Esophagus mucosa (tissue), 1 donor: ENCODE data around the gene RABGGTA. TPM values are rescaled to one million over a fixed set of nuclear protein-coding genes. Genes with fewer than 3 reads are reported as not detected.

ENCODE experiments used
- total RNA-seq: library from RNA; stranded (reverse); gene quantifications from one replicate; pipeline ENCODE4 v1.2.4, GENCODE V29; 2023
- donor health status: DM: yes; HTN: yes; CAD: no.

The RABGGTA gene
- total RNA-seq, 1 donor from 2014 or later, result 91.5 TPM

Other genes starting within 250 kb of the RABGGTA start
- 0.48 TPM for gene CARMIL3, start 219.6 kb downstream of the RABGGTA start, total RNA-seq
- not detected for gene CPNE6, start 200.0 kb downstream of the RABGGTA start, total RNA-seq
- gene PCK2, start 177.3 kb downstream of the RABGGTA start, total RNA-seq, result 44.4 TPM
- gene DCAF11, start 156.8 kb downstream of the RABGGTA start, total RNA-seq, result 48.2 TPM
- gene NRL, start 156.6 kb downstream of the RABGGTA start, total RNA-seq, result 1.1 TPM
- 0.60 TPM for gene FITM1, start 140.9 kb downstream of the RABGGTA start, total RNA-seq
- gene PSME1, start 135.4 kb downstream of the RABGGTA start, total RNA-seq, result 123 TPM
- gene EMC9, start 130.0 kb downstream of the RABGGTA start, total RNA-seq, result 19.1 TPM
- 116 TPM for gene PSME2, start 125.0 kb downstream of the RABGGTA start, total RNA-seq
- gene RNF31, start 124.1 kb downstream of the RABGGTA start, total RNA-seq, result 39.7 TPM
- gene IRF9, start 110.3 kb downstream of the RABGGTA start, total RNA-seq, result 44.2 TPM
- 5.4 TPM for gene REC8, start 99.5 kb downstream of the RABGGTA start, total RNA-seq
- 44.6 TPM for gene IPO4, start 82.8 kb downstream of the RABGGTA start, total RNA-seq
- 30.3 TPM for gene TM9SF1, start 76.2 kb downstream of the RABGGTA start, total RNA-seq
- not detected for gene TSSK4, start 65.9 kb downstream of the RABGGTA start, total RNA-seq
- gene CHMP4A, start 58.1 kb downstream of the RABGGTA start, total RNA-seq, result 49.0 TPM
- gene MDP1, start 55.5 kb downstream of the RABGGTA start, total RNA-seq, result 9.5 TPM
- gene NEDD8, start 39.2 kb downstream of the RABGGTA start, total RNA-seq, result 131 TPM
- 38.9 TPM for gene GMPR2, start 38.7 kb downstream of the RABGGTA start, total RNA-seq
- gene TINF2, start 29.0 kb downstream of the RABGGTA start, total RNA-seq, result 97.0 TPM
- gene TGM1, start 8.4 kb downstream of the RABGGTA start, total RNA-seq, result 1,652 TPM
- gene DHRS1, start 28.2 kb upstream of the RABGGTA start, total RNA-seq, result 110 TPM
- 20.5 TPM for gene NOP9, start 28.3 kb upstream of the RABGGTA start, total RNA-seq
- 27.4 TPM for gene CIDEB, start 36.4 kb upstream of the RABGGTA start, total RNA-seq
- gene LTB4R2, start 38.5 kb upstream of the RABGGTA start, total RNA-seq, result 82.9 TPM
- 94.9 TPM for gene LTB4R, start 39.9 kb upstream of the RABGGTA start, total RNA-seq
- gene ADCY4, start 63.5 kb upstream of the RABGGTA start, total RNA-seq, result 4.5 TPM
- 10.5 TPM for gene RIPK3, start 68.4 kb upstream of the RABGGTA start, total RNA-seq
- 3.4 TPM for gene NFATC4, start 96.6 kb upstream of the RABGGTA start, total RNA-seq
- 6.1 TPM for gene NYNRIN, start 127.4 kb upstream of the RABGGTA start, total RNA-seq
- gene CBLN3, start 158.1 kb upstream of the RABGGTA start, total RNA-seq, result 0.44 TPM
- 32.0 TPM for gene KHNYN, start 158.4 kb upstream of the RABGGTA start, total RNA-seq
- gene SDR39U1, start 171.2 kb upstream of the RABGGTA start, total RNA-seq, result 23.8 TPM
- 0.64 TPM for gene CMA1, start 236.7 kb upstream of the RABGGTA start, total RNA-seq